HepG2 (cell line): Measurements from ENCODE around the gene FRAS1. TPM values are rescaled to one million over a fixed set of nuclear protein-coding genes. Genes with fewer than 3 reads are reported as not detected.

Experiments
- ATAC-seq: fragments of 200-7000 bp; cut with Tn5 transposase; 3 replicates; pipeline ENCODE4 v1.9.1; 2020; ENCODE audit warnings: mild to moderate bottlenecking, moderate library complexity
- BruUV-seq: library from RNA; stranded (reverse); fragments of 400-500 nt; replicated peaks from 2 replicates; lab custom pipeline; 2021; lab: Mats Ljungman, UMichigan
- CTCF ChIA-PET: fragments of 300-600 bp; formaldehyde crosslinking; extraction: SDS; loops from one replicate; lab custom pipeline; 2021; ENCODE audit warnings: low total read pairs, inconsistent platforms, low intra/inter-chr PET ratio; lab: Yijun Ruan, JAX
- POLR2A ChIA-PET: fragments of 350-600 bp; sonication (Branson Sonifier 250); formaldehyde crosslinking; loops from one replicate; lab custom pipeline; 2020; ENCODE audit warnings: antibody characterized with exemption, inconsistent platforms; lab: Yijun Ruan, JAX
- DNase-seq: peaks from one replicate; pipeline ENCODE4 v3.0.0-alpha.2; 2015; ENCODE audit warnings: low spot score
- FAIRE-seq: peaks from 3 replicates; lab custom pipeline; 2011; peaks lifted over from hg19 to GRCh38; lab: Jason Lieb, UNC
- H2AFZ ChIP-seq: one replicate; pipeline ENCODE4 v1.6.1; 2011; ENCODE audit warnings: low read length, inconsistent platforms
- H3K27ac ChIP-seq: fragments of 300-600 bp; 3 replicates; pipeline ENCODE4 v1.8.0; 2011; ENCODE audit warnings: mixed run types, mild to moderate bottlenecking, mixed read lengths, low read length, inconsistent platforms; ENCODE audit not compliant: insufficient read depth; ENCODE audit errors: extremely low read length
- H3K27me3 ChIP-seq, 2 experiments: fragments of 200-600 bp in 1 of 2; 2 replicates in 1 of 2; 3 replicates in 1 of 2; pipeline versions ENCODE4 v1.6.0 to v1.8.0; 2011; ENCODE audit warnings: low read length in 2 of 2, mild to moderate bottlenecking in 2 of 2, moderate library complexity in 2 of 2, inconsistent platforms in 1 of 2; ENCODE audit not compliant: insufficient read depth in 2 of 2, control insufficient read depth in 1 of 2
- H3K36me3 ChIP-seq, 2 experiments: fragments of 200-600 bp in 1 of 2; replicated peaks in 1 of 2; 2 replicates in 1 of 2; 3 replicates in 1 of 2; pipeline versions ENCODE4 v1.5.1 to v1.8.0; 2011; ENCODE audit warnings: low read length in 2 of 2, inconsistent platforms in 1 of 2; ENCODE audit not compliant: insufficient read depth in 2 of 2, control insufficient read depth in 1 of 2
- H3K4me1 ChIP-seq: 2 replicates; pipeline ENCODE4 v1.5.1; 2012; ENCODE audit warnings: low read length, inconsistent platforms; ENCODE audit not compliant: insufficient read depth
- H3K4me2 ChIP-seq: 2 replicates; pipeline ENCODE4 v1.6.0; 2011; ENCODE audit warnings: low read depth, low read length, inconsistent platforms
- H3K4me3 ChIP-seq, 3 experiments: fragments of 200-600 bp in 1 of 3; sonication (generic), shearing (Covaris generic) in 1 of 3; replicated peaks in 1 of 3; 2 replicates each; pipeline ENCODE4 v1.5.1; 2011 to 2016; ENCODE audit warnings: low read length in 3 of 3, inconsistent platforms in 2 of 3, low read depth in 2 of 3, mild to moderate bottlenecking in 2 of 3, control low read depth in 1 of 3, mixed read lengths in 1 of 3; ENCODE audit not compliant: insufficient read depth in 1 of 3
- H3K79me2 ChIP-seq: one replicate; pipeline ENCODE4 v1.6.1; 2011; ENCODE audit warnings: low read length, inconsistent platforms; ENCODE audit not compliant: insufficient read depth
- H3K9ac ChIP-seq: 2 replicates; pipeline ENCODE4 v1.6.0; 2011; ENCODE audit warnings: mild to moderate bottlenecking, low read depth, low read length, inconsistent platforms; ENCODE audit not compliant: insufficient read depth
- H3K9me3 ChIP-seq: 2 replicates; pipeline ENCODE4 v1.5.1; 2012; ENCODE audit warnings: mild to moderate bottlenecking, low read length
- H4K20me1 ChIP-seq: 2 replicates; pipeline ENCODE4 v1.6.0; 2011; ENCODE audit warnings: inconsistent platforms, mild to moderate bottlenecking, low read length, moderate library complexity; ENCODE audit not compliant: insufficient read depth
- ARNTL ChIP-seq: sonication (generic); formaldehyde crosslinking; IDR thresholded peaks from 2 replicates; pipeline ENCODE4 v1.4.0; 2020; ENCODE audit warnings: mild to moderate bottlenecking, missing genetic modification reagents
- DNMT3B ChIP-seq: conservative IDR thresholded peaks from 2 replicates; pipeline ENCODE4 v1.6.1; 2016; ENCODE audit warnings: missing biosample characterization, control low read depth
- HES4 ChIP-seq: sonication (generic); formaldehyde crosslinking; IDR thresholded peaks from 2 replicates; pipeline ENCODE4 v1.9.0; 2021; ENCODE audit warnings: mild to moderate bottlenecking, missing genetic modification reagents, borderline replicate concordance
- IKZF1 ChIP-seq: fragments of 450-650 bp; IDR thresholded peaks from 2 replicates; pipeline ENCODE4 v1.7.1; 2016
- MNT ChIP-seq: fragments of 450-650 bp; IDR thresholded peaks from 2 replicates; pipeline ENCODE4 v1.6.1; 2016
- NR2F2 ChIP-seq: IDR thresholded peaks from 2 replicates; pipeline ENCODE4 v1.6.1; 2012; ENCODE audit warnings: low read depth, inconsistent platforms, borderline replicate concordance
- RAD51 ChIP-seq: fragments of 450-650 bp; IDR thresholded peaks from 2 replicates; pipeline ENCODE4 v1.6.1; 2016; ENCODE audit warnings: borderline replicate concordance
- ZNF292 ChIP-seq: sonication (generic); formaldehyde crosslinking; IDR thresholded peaks from 2 replicates; pipeline ENCODE4 v1.8.1; 2022; ENCODE audit warnings: mild to moderate bottlenecking, low read depth, missing genetic modification reagents, borderline replicate concordance
- ZNF564 ChIP-seq: sonication (generic); formaldehyde crosslinking; IDR thresholded peaks from 2 replicates; pipeline ENCODE4 v1.8.1; 2023; ENCODE audit warnings: mild to moderate bottlenecking, missing genetic modification reagents
- ZNF615 ChIP-seq: sonication (generic); formaldehyde crosslinking; IDR thresholded peaks from 2 replicates; pipeline ENCODE4 v1.5.0; 2020; ENCODE audit warnings: mild to moderate bottlenecking, missing genetic modification reagents, borderline replicate concordance
- ZNF709 ChIP-seq: sonication (generic); formaldehyde crosslinking; IDR thresholded peaks from 2 replicates; pipeline ENCODE4 v1.5.0; 2020; ENCODE audit warnings: mild to moderate bottlenecking, missing genetic modification reagents
- WGBS: methylation state at CpG from one replicate; pipeline ENCODE4 v1.1.6; 2017; ENCODE audit warnings: low lambda C conversion rate; 5-methylcytosine and 5-hydroxymethylcytosine counted together
- in situ Hi-C: cut with HindIII; loops from 2 replicates; pipeline ENCODE4 v1.10.0; 2017; ENCODE audit warnings: low pct_unique_long_range_greater_than_20kb; ENCODE audit not compliant: extremely low pct_ligation_motif_present
- intact Hi-C: fragments of 100-400 bp; cut with micrococcal nuclease; formaldehyde crosslinking; loops from one replicate; pipeline ENCODE4 v1.10.0; 2022; ENCODE audit not compliant: unreplicated experiment
- polyA plus RNA-seq, 8 experiments: library from polyadenylated mRNA; depleted of rRNA in 3 of 8; stranded (reverse) in 7 of 8; unstranded in 1 of 8; fragments of >200 nt; fragmentation: Illumina TruSeq in 4 of 8; extraction: Trizol in 4 of 8; gene quantifications; 2 replicates each; pipeline versions ENCODE4 v1.2.1 to v1.2.3, GENCODE V29; 2011 to 2016; ENCODE audit warnings: low read depth in 4 of 8, missing spikeins in 1 of 8, mixed read lengths in 1 of 8; ENCODE audit not compliant: insufficient read depth in 1 of 8
- total RNA-seq, 5 experiments: library from RNA; depleted of rRNA; stranded (reverse); fragments of >200 nt; fragmentation: Illumina TruSeq; extraction: Trizol; gene quantifications; 2 replicates each; pipeline ENCODE4 v1.2.3, GENCODE V29; 2016; ENCODE audit warnings: low read depth in 1 of 5
- TF ChIP-seq, protein P1 (sequence below): sonication (generic); formaldehyde crosslinking; IDR thresholded peaks from 2 replicates; pipeline ENCODE4 v1.8.0; 2022; ENCODE audit warnings: mild to moderate bottlenecking, missing genetic modification reagents, moderate library complexity
- TF ChIP-seq, protein P2 (sequence below): sonication (generic); formaldehyde crosslinking; IDR thresholded peaks from 2 replicates; pipeline ENCODE4 v1.4.0; 2020; ENCODE audit warnings: mild to moderate bottlenecking, low read depth, missing genetic modification reagents
- TF ChIP-seq, protein P3 (sequence below): sonication (generic); formaldehyde crosslinking; IDR thresholded peaks from 2 replicates; pipeline ENCODE4 v1.8.0; 2022; ENCODE audit warnings: low read depth, missing genetic modification reagents

Gene FRAS1
- total and polyA plus RNA-seq, 2 of the 13 experiments (the other 11 are each of a cell fraction or from before 2014, with no cell fraction given), result 22.5 to 31.6 TPM

- 100% methylated on average over 1 of the region's 1 CpG for WGBS
- no TSS peak for BruUV-seq
- ChIA-PET POLR2A (no interaction called here), CTCF (no interaction called here)
- Histone ChIP-seq H3K27ac (no peak overlapping the region), H3K36me3 (peaks cover 19 to 66% of the 10 kb centered on the region in 2 experiments), H3K79me2 (no peaks in the 10 kb centered on the region), H3K9ac (no peak overlapping the region), H3K9me3 (no peaks in the 10 kb centered on the region), H3K4me2 (no peak overlapping the region), H3K4me3 (no peak overlapping the region), H2AFZ (no peak overlapping the region), H3K27me3 (no peaks in the 10 kb centered on the region), H4K20me1 (no peaks in the 10 kb centered on the region)
- in situ Hi-C loops, result no loop called here
- no peak for FAIRE-seq
- ATAC-seq, result no peak
- intact Hi-C loops, result no loop called here
- no peak for DNase-seq
- TF ChIP-seq ARNTL (CRISPR knock-in tag) (no peak), MNT (peak; percentile 87)
- TF ChIP-seq, all 625 proteins: peak for 1
- no peaks in the 10 kb centered on the region for H3K4me1 ChIP-seq
These were observed 424.1 kb downstream of the FRAS1 start for GRCh38 chr4:78481180-78481579.

GRCh38 chr4:78482281-78482680, 425.2 kb downstream of the FRAS1 start:
- no peak overlapping the region for H2AFZ ChIP-seq
- H3K27me3 ChIP-seq, result no peaks in the 10 kb centered on the region
- H3K4me3 ChIP-seq, result no peak overlapping the region
- H3K9ac ChIP-seq, result no peak overlapping the region
- intact Hi-C loops (no loop called here), in situ Hi-C loops (no loop called here)
- CTCF ChIA-PET, result no interaction called here
- H3K36me3 ChIP-seq, result peaks cover 21 to 65% of the 10 kb centered on the region in 2 experiments
- H3K4me2 ChIP-seq, result no peak overlapping the region
- H3K79me2 ChIP-seq, result no peaks in the 10 kb centered on the region
- 94% methylated on average over 4 of the region's 4 CpGs for WGBS
- FAIRE-seq (no peak), DNase-seq (no peak), ATAC-seq (no peak)
- no peaks in the 10 kb centered on the region for H3K9me3 ChIP-seq
- no peak overlapping the region for H3K27ac ChIP-seq
- H3K4me1 ChIP-seq, result no peaks in the 10 kb centered on the region
- POLR2A ChIA-PET, result no interaction called here
- H4K20me1 ChIP-seq, result no peaks in the 10 kb centered on the region
- BruUV-seq, result no TSS peak
- TF ChIP-seq NR2F2, result no peak
- no peak for TF ChIP-seq ZNF292 (CRISPR knock-in tag)
- TF ChIP-seq, protein P1, sequence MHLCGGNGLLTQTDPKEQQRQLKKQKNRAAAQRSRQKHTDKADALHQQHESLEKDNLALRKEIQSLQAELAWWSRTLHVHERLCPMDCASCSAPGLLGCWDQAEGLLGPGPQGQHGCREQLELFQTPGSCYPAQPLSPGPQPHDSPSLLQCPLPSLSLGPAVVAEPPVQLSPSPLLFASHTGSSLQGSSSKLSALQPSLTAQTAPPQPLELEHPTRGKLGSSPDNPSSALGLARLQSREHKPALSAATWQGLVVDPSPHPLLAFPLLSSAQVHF, result no peak
- no peak for TF ChIP-seq RAD51
- TF ChIP-seq ZNF709 (CRISPR knock-in tag), result no peak
- no peak for TF ChIP-seq HES4 (CRISPR knock-in tag)
- no peak for TF ChIP-seq IKZF1
- TF ChIP-seq, protein P2, sequence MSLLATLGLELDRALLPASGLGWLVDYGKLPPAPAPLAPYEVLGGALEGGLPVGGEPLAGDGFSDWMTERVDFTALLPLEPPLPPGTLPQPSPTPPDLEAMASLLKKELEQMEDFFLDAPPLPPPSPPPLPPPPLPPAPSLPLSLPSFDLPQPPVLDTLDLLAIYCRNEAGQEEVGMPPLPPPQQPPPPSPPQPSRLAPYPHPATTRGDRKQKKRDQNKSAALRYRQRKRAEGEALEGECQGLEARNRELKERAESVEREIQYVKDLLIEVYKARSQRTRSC (CRISPR knock-in tag), result no peak
- no peak for TF ChIP-seq DNMT3B
- no peak for TF ChIP-seq ZNF564 (CRISPR knock-in tag)
- TF ChIP-seq ZNF615, result no peak
- TF ChIP-seq, protein P3, sequence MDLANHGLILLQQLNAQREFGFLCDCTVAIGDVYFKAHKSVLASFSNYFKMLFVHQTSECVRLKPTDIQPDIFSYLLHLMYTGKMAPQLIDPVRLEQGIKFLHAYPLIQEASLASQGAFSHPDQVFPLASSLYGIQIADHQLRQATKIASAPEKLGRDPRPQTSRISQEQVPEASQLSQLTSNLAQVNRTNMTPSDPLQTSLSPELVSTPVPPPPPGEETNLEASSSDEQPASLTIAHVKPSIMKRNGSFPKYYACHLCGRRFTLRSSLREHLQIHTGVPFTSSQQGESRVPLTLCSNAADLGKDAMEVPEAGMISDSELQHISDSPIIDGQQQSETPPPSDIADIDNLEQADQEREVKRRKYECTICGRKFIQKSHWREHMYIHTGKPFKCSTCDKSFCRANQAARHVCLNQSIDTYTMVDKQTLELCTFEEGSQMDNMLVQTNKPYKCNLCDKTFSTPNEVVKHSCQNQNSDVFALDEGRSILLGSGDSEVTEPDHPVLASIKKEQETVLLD (CRISPR knock-in tag), result no peak
